H9 (cell line): ENCODE measurements around the gene SALL3. TPM values are rescaled to one million over a fixed set of nuclear protein-coding genes. Genes with fewer than 3 reads are reported as not detected.

Experiments
- DNase-seq: peaks from one replicate; pipeline ENCODE4 v3.0.0-alpha.2; 2017
- H2AFZ ChIP-seq: one replicate; pipeline ENCODE4 v1.6.1; 2013; ENCODE audit warnings: mild to moderate bottlenecking, low read length, control low read depth, moderate library complexity
- H2AK5ac ChIP-seq: 2 replicates; pipeline ENCODE4 v1.6.1; 2013; ENCODE audit warnings: low read length, control low read depth, mixed read lengths; ENCODE audit not compliant: insufficient read length
- H2BK120ac ChIP-seq: one replicate; pipeline ENCODE4 v1.6.1; 2013; ENCODE audit warnings: low read depth, mild to moderate bottlenecking, low read length, control low read depth, inconsistent platforms; ENCODE audit not compliant: poor library complexity, severe bottlenecking
- H2BK12ac ChIP-seq: 2 replicates; pipeline ENCODE4 v1.6.1; 2013; ENCODE audit warnings: low read length, control low read depth, mixed read lengths, low read depth; ENCODE audit not compliant: insufficient read length
- H2BK15ac ChIP-seq: 2 replicates; pipeline ENCODE4 v1.6.1; 2013; ENCODE audit warnings: low read depth, low read length, control low read depth
- H2BK20ac ChIP-seq: one replicate; pipeline ENCODE4 v1.6.1; 2013; ENCODE audit warnings: low read depth, mild to moderate bottlenecking, low read length, control low read depth, inconsistent platforms; ENCODE audit not compliant: poor library complexity, severe bottlenecking
- H2BK5ac ChIP-seq: 2 replicates; pipeline ENCODE4 v1.6.1; 2013; ENCODE audit warnings: low read length, control low read depth, mixed read lengths; ENCODE audit not compliant: insufficient read length
- H3K14ac ChIP-seq: 2 replicates; pipeline ENCODE4 v1.6.1; 2013; ENCODE audit warnings: low read length, control low read depth; ENCODE audit not compliant: insufficient read depth
- H3K18ac ChIP-seq: 2 replicates; pipeline ENCODE4 v1.6.1; 2013; ENCODE audit warnings: low read depth, mild to moderate bottlenecking, mixed read lengths, low read length, control low read depth; ENCODE audit not compliant: insufficient read length
- H3K23ac ChIP-seq: 2 replicates; pipeline ENCODE4 v1.6.1; 2013; ENCODE audit warnings: low read length, control low read depth, mixed read lengths, low read depth; ENCODE audit not compliant: insufficient read length
- H3K23me2 ChIP-seq: 2 replicates; pipeline ENCODE4 v1.6.1; 2013; ENCODE audit warnings: low read depth, mild to moderate bottlenecking, mixed read lengths, low read length, control low read depth; ENCODE audit not compliant: insufficient read length, poor library complexity, severe bottlenecking
- H3K27ac ChIP-seq: 2 replicates; pipeline ENCODE4 v1.5.1; 2013; ENCODE audit warnings: low read length, control low read depth, mixed read lengths, low read depth; ENCODE audit not compliant: insufficient read length
- H3K27me3 ChIP-seq: 2 replicates; pipeline ENCODE4 v1.6.1; 2013; ENCODE audit warnings: low read length, control low read depth, inconsistent platforms; ENCODE audit not compliant: insufficient read depth
- H3K4ac ChIP-seq: 2 replicates; pipeline ENCODE4 v1.6.1; 2013; ENCODE audit warnings: low read depth, mild to moderate bottlenecking, control low read depth, inconsistent platforms, low read length, moderate library complexity
- H3K4me1 ChIP-seq: 2 replicates; pipeline ENCODE4 v1.6.1; 2013; ENCODE audit warnings: low read length, control low read depth, inconsistent platforms; ENCODE audit not compliant: insufficient read depth
- H3K4me2 ChIP-seq: 2 replicates; pipeline ENCODE4 v1.6.1; 2013; ENCODE audit warnings: low read length, control low read depth, mixed read lengths; ENCODE audit not compliant: insufficient read length, insufficient read depth
- H3K56ac ChIP-seq: 2 replicates; pipeline ENCODE4 v1.6.1; 2013; ENCODE audit warnings: low read depth, mild to moderate bottlenecking, mixed read lengths, low read length, control low read depth; ENCODE audit not compliant: insufficient read length
- H3K79me1 ChIP-seq: 2 replicates; pipeline ENCODE4 v1.6.1; 2013; ENCODE audit warnings: low read depth, mild to moderate bottlenecking, moderate library complexity, low read length, control low read depth, inconsistent platforms; ENCODE audit not compliant: insufficient read depth, poor library complexity, severe bottlenecking
- H3K79me2 ChIP-seq: 2 replicates; pipeline ENCODE4 v1.6.1; 2013; ENCODE audit warnings: low read length, control low read depth, inconsistent platforms; ENCODE audit not compliant: insufficient read depth
- H3K9ac ChIP-seq: 2 replicates; pipeline ENCODE4 v1.6.1; 2013; ENCODE audit warnings: low read length, control low read depth, mixed read lengths; ENCODE audit not compliant: insufficient read length; ENCODE audit errors: extremely low read depth
- H3K9me3 ChIP-seq: one replicate; pipeline ENCODE4 v1.6.1; 2013; ENCODE audit warnings: low read depth, low read length, inconsistent platforms; ENCODE audit not compliant: control insufficient read depth
- H3T11ph ChIP-seq: one replicate; pipeline ENCODE4 v1.6.1; 2013; ENCODE audit warnings: mild to moderate bottlenecking, low read length, control low read depth, inconsistent platforms
- H4K20me1 ChIP-seq: one replicate; pipeline ENCODE4 v1.6.1; 2013; ENCODE audit not compliant: control insufficient read depth, insufficient read length, insufficient read depth
- H4K5ac ChIP-seq: 2 replicates; pipeline ENCODE4 v1.6.1; 2013; ENCODE audit warnings: low read depth, mild to moderate bottlenecking, mixed read lengths, low read length, control low read depth; ENCODE audit not compliant: insufficient read length
- H4K8ac ChIP-seq: replicated peaks from 2 replicates; pipeline ENCODE4 v1.6.1; 2013; ENCODE audit warnings: low read length, control low read depth, mixed read lengths, low read depth; ENCODE audit not compliant: insufficient read length
- H4K91ac ChIP-seq: 2 replicates; pipeline ENCODE4 v1.6.1; 2013; ENCODE audit warnings: low read depth, mild to moderate bottlenecking, moderate library complexity, mixed read lengths, low read length, control low read depth; ENCODE audit not compliant: insufficient read length
- H3K27ac Mint-ChIP-seq, 3 experiments: 2 replicates in 2 of 3; 3 replicates in 1 of 3; pipeline ENCODE4 v1.8.0; 2020 to 2021; ENCODE audit warnings: mixed read lengths in 3 of 3, mild to moderate bottlenecking in 1 of 3, moderate library complexity in 1 of 3
- H3K27me3 Mint-ChIP-seq: 2 replicates; pipeline ENCODE4 v1.8.0; 2021; ENCODE audit warnings: low read depth, mild to moderate bottlenecking, moderate library complexity, mixed read lengths
- H3K36me3 Mint-ChIP-seq, 3 experiments: 2 replicates in 2 of 3; 3 replicates in 1 of 3; pipeline ENCODE4 v1.8.0; 2020 to 2021; ENCODE audit warnings: low read depth in 3 of 3, mixed read lengths in 3 of 3; ENCODE audit not compliant: insufficient read depth in 1 of 3
- H3K4me1 Mint-ChIP-seq, 2 experiments: 2 replicates each; pipeline ENCODE4 v1.8.0; 2020; ENCODE audit warnings: mixed read lengths in 2 of 2
- H3K4me3 Mint-ChIP-seq, 2 experiments: 2 replicates in 1 of 2; 3 replicates in 1 of 2; pipeline ENCODE4 v1.8.0; 2020 to 2021; ENCODE audit warnings: mild to moderate bottlenecking in 2 of 2, mixed read lengths in 2 of 2, moderate library complexity in 1 of 2
- H3K9me3 Mint-ChIP-seq, 2 experiments: 2 replicates in 1 of 2; 3 replicates in 1 of 2; pipeline ENCODE4 v1.8.0; 2020; ENCODE audit warnings: mild to moderate bottlenecking in 2 of 2, mixed read lengths in 2 of 2, moderate library complexity in 1 of 2
- WGBS: extraction: QIAGEN DNeasy Blood & Tissue Kit; methylation state at CpG from one replicate; pipeline ENCODE4 v1.1.7; 2013; ENCODE audit warnings: missing lambda C conversion rate, low lambda C conversion rate, mixed read lengths; ENCODE audit not compliant: insufficient read length; ENCODE audit errors: extremely low coverage; 5-methylcytosine and 5-hydroxymethylcytosine counted together
- total RNA-seq: library from RNA; stranded (reverse); gene quantifications from 2 replicates; pipeline ENCODE4 v1.2.1, GENCODE V29; 2021
- TF ChIP-seq, protein P1 (sequence below): fragments of 200-600 bp; sonication (generic); conservative IDR thresholded peaks from 3 replicates; pipeline ENCODE4 v1.8.0; 2021; ENCODE audit warnings: antibody characterized with exemption, mild to moderate bottlenecking

Gene SALL3
- total RNA-seq, 1 experiment from 2014 or later = 52.4 TPM

DNA sequence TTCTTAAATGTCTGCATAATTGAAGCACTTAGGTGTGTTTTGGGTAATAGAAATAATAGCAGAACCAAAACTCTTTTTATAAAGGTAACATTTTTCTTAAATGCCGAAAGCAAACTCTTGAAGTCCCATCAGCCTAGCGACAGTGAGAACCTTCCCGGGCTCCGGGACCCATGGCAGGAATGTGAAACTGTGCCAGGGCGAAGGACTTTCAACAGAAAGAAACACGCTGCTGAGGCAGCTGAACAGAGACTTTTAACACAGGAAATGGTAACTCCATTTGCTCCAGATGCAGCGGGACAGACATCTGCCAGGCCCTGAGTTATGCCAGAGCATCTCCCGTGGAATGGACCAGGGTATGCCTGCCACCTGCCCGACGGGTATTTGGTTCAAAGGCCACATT is 34.3 kb downstream of the SALL3 start:
- H2BK5ac ChIP-seq = no peak overlapping the region
- H2AK5ac ChIP-seq = no peak overlapping the region
- H3K27ac ChIP-seq = no peak overlapping the region
- H3K14ac ChIP-seq = no peak overlapping the region
- no peaks in the 10 kb centered on the region for H3K9me3 ChIP-seq
- no peak for DNase-seq
- H2BK12ac ChIP-seq = no peak overlapping the region
- no peak overlapping the region for H3K4me2 ChIP-seq
- no peaks in the 10 kb centered on the region for H3K23me2 ChIP-seq
- no peaks in the 10 kb centered on the region for H3K4me1 ChIP-seq
- no peaks in the 10 kb centered on the region for H3K36me3 Mint-ChIP-seq
- no peaks in the 10 kb centered on the region for H3K4me1 Mint-ChIP-seq
- no peak overlapping the region for H4K5ac ChIP-seq
- H3K9me3 Mint-ChIP-seq = no peaks in the 10 kb centered on the region
- no peaks in the 10 kb centered on the region for H4K20me1 ChIP-seq
- no peak overlapping the region for H3K23ac ChIP-seq
- no peak overlapping the region for H3K18ac ChIP-seq
- no peak overlapping the region for H3K9ac ChIP-seq
- no peak overlapping the region for H2AFZ ChIP-seq
- no peak overlapping the region for H3K56ac ChIP-seq
- TF ChIP-seq, protein P1, sequence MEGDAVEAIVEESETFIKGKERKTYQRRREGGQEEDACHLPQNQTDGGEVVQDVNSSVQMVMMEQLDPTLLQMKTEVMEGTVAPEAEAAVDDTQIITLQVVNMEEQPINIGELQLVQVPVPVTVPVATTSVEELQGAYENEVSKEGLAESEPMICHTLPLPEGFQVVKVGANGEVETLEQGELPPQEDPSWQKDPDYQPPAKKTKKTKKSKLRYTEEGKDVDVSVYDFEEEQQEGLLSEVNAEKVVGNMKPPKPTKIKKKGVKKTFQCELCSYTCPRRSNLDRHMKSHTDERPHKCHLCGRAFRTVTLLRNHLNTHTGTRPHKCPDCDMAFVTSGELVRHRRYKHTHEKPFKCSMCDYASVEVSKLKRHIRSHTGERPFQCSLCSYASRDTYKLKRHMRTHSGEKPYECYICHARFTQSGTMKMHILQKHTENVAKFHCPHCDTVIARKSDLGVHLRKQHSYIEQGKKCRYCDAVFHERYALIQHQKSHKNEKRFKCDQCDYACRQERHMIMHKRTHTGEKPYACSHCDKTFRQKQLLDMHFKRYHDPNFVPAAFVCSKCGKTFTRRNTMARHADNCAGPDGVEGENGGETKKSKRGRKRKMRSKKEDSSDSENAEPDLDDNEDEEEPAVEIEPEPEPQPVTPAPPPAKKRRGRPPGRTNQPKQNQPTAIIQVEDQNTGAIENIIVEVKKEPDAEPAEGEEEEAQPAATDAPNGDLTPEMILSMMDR = no peak
- no peak overlapping the region for H4K8ac ChIP-seq
- H2BK120ac ChIP-seq = no peak overlapping the region
- no peak overlapping the region for H4K91ac ChIP-seq
- no peak overlapping the region; a peak in 1 of 7 replicates for H3K27ac Mint-ChIP-seq
- H3T11ph ChIP-seq = no peak overlapping the region
- H3K4ac ChIP-seq = no peak overlapping the region
- H3K4me3 Mint-ChIP-seq = no peak overlapping the region
- no peaks in the 10 kb centered on the region for H3K79me1 ChIP-seq
- H3K79me2 ChIP-seq = no peaks in the 10 kb centered on the region
- no peaks in the 10 kb centered on the region for H3K27me3 ChIP-seq
- H2BK20ac ChIP-seq = no peak overlapping the region
- no peak overlapping the region for H2BK15ac ChIP-seq
- no CpG with 5 or more reads among the region's 10 CpGs for WGBS
- no peaks in the 10 kb centered on the region; the same call in none of the 2 replicates for H3K27me3 Mint-ChIP-seq
